Prostate gland (tissue), 2 donors: ENCODE results near the gene TSC22D2.

Experiments used
- CTCF ChIP-seq, 4 experiments: fragments of 200-600 bp in 2 of 4; fragments of 450-650 bp in 2 of 4; sonication (generic) in 2 of 4; IDR thresholded peaks; 1 replicate in 3 of 4; 2 replicates in 1 of 4; pipeline ENCODE4 v1.5.1; 2016 to 2019; ENCODE audit warnings: antibody characterized with exemption in 4 of 4, mild to moderate bottlenecking in 2 of 4, moderate library complexity in 2 of 4
- POLR2A ChIP-seq: fragments of 450-650 bp; IDR thresholded peaks from one replicate; pipeline ENCODE4 v1.6.1; 2016; ENCODE audit warnings: antibody characterized with exemption, mild to moderate bottlenecking
- POLR2AphosphoS5 ChIP-seq: sonication (generic); formaldehyde crosslinking; IDR thresholded peaks from one replicate; pipeline ENCODE4 v1.6.1; 2017; ENCODE audit warnings: antibody characterized with exemption

GRCh38 chr3:150376001-150376848, 31.9 kb upstream of the TSC22D2 start:
- TF ChIP-seq CTCF (IDR thresholded peaks at IDR 0.05) (no peak), POLR2A (no peak), POLR2AphosphoS5 (no peak)
